ENCODE results near the gene LAD1.

The LAD1 gene

GRCh38 chr1:201344206-201345080 is 54.7 kb downstream of the LAD1 start:
- no peak for DNase-seq

GRCh38 chr1:201341377-201341776 is 57.7 kb downstream of the LAD1 start:
- no peak for DNase-seq

- no peak for DNase-seq
Observed at GRCh38 chr1:201336711-201337450, 62.2 kb downstream of the LAD1 start.

GRCh38 chr1:201335901-201336300 is 63.2 kb downstream of the LAD1 start:
- DNase-seq, result no peak

GRCh38 chr1:201335174-201335870 is 63.8 kb downstream of the LAD1 start:
- no peak for DNase-seq

GRCh38 chr1:201334325-201335173 is 64.6 kb downstream of the LAD1 start:
- no peak for DNase-seq

- DNase-seq, result no peak
Observed at GRCh38 chr1:201332616-201333335, 66.3 kb downstream of the LAD1 start.

GRCh38 chr1:201332021-201332420 is 67.1 kb downstream of the LAD1 start:
- DNase-seq, result no peak

GRCh38 chr1:201331166-201331565 is 68.0 kb downstream of the LAD1 start:
- DNase-seq, result no peak
